OCI-LY7 (cell line): ENCODE measurements around the gene ALDH1L2. TPM values are rescaled to one million over a fixed set of nuclear protein-coding genes. Genes with fewer than 3 reads are reported as not detected.

Source experiments
- BruUV-seq: library from RNA; stranded (reverse); fragments of 400-500 nt; replicated peaks from 2 replicates; lab custom pipeline; 2021; lab: Mats Ljungman, UMichigan
- CTCF ChIA-PET: fragments of 300-600 bp; sonication (Branson Sonifier 250); formaldehyde crosslinking; loops from one replicate; lab custom pipeline; 2022; ENCODE audit warnings: antibody characterized with exemption; ENCODE audit not compliant: unreplicated experiment; lab: Charles Lee
- POLR2A ChIA-PET: fragments of 300-600 bp; sonication (Branson Sonifier 250); formaldehyde crosslinking; loops from one replicate; lab custom pipeline; 2022; ENCODE audit warnings: antibody characterized with exemption; lab: Charles Lee
- DNase-seq: peaks from one replicate; pipeline ENCODE4 v3.0.0-alpha.2; 2015; ENCODE audit warnings: low spot score
- H2AFZ ChIP-seq: fragments of 200-600 bp; sonication (generic), shearing (Covaris generic); 2 replicates; pipeline ENCODE4 v1.6.1; 2014; ENCODE audit warnings: mild to moderate bottlenecking, antibody characterized with exemption, low read length, moderate library complexity
- H3K27ac ChIP-seq: fragments of 200-600 bp; sonication (generic); 2 replicates; pipeline ENCODE4 v1.5.1; 2014; ENCODE audit warnings: mixed run types, low read depth, mild to moderate bottlenecking, moderate library complexity, low read length, inconsistent platforms; ENCODE audit not compliant: poor library complexity, severe bottlenecking
- H3K36me3 ChIP-seq: fragments of 200-600 bp; sonication (generic); 2 replicates; pipeline ENCODE4 v1.6.1; 2014; ENCODE audit warnings: mild to moderate bottlenecking, antibody characterized with exemption, low read length, moderate library complexity, mixed read lengths; ENCODE audit not compliant: insufficient read depth
- H3K4me1 ChIP-seq: fragments of 200-600 bp; sonication (generic); 2 replicates; pipeline ENCODE4 v1.5.1; 2014; ENCODE audit warnings: mild to moderate bottlenecking, low read length; ENCODE audit not compliant: insufficient read depth, poor library complexity, severe bottlenecking
- H3K4me2 ChIP-seq: fragments of 200-600 bp; sonication (generic); 2 replicates; pipeline ENCODE4 v1.6.1; 2014; ENCODE audit warnings: mild to moderate bottlenecking, low read length
- H3K4me3 ChIP-seq: fragments of 200-600 bp; sonication (generic); 2 replicates; pipeline ENCODE4 v1.5.1; 2014; ENCODE audit warnings: mild to moderate bottlenecking, low read depth, low read length; ENCODE audit not compliant: poor library complexity, severe bottlenecking
- H3K79me2 ChIP-seq: fragments of 200-600 bp; sonication (generic); 2 replicates; pipeline ENCODE4 v1.6.1; 2016; ENCODE audit warnings: low read depth, mild to moderate bottlenecking, low read length, moderate library complexity, mixed read lengths; ENCODE audit not compliant: insufficient read depth
- H3K9me2 ChIP-seq: fragments of 200-600 bp; sonication (generic); 2 replicates; pipeline ENCODE4 v1.6.1; 2016; ENCODE audit warnings: mild to moderate bottlenecking, low read length, mixed read lengths; ENCODE audit not compliant: insufficient read depth
- H3K9me3 ChIP-seq: fragments of 200-600 bp; sonication (generic); 2 replicates; pipeline ENCODE4 v1.6.1; 2014; ENCODE audit warnings: mild to moderate bottlenecking, mixed run types, low read length, mixed read lengths
- H4K20me1 ChIP-seq: fragments of 200-600 bp; sonication (generic); 2 replicates; pipeline ENCODE4 v1.6.1; 2014; ENCODE audit warnings: mild to moderate bottlenecking, antibody characterized with exemption, low read length, moderate library complexity, mixed read lengths; ENCODE audit not compliant: insufficient read depth
- CTCF ChIP-seq: fragments of 200-600 bp; sonication (generic); conservative IDR thresholded peaks from 2 replicates; pipeline ENCODE4 v1.5.1; 2014; ENCODE audit warnings: mild to moderate bottlenecking, antibody characterized with exemption, low read length, moderate library complexity, mixed read lengths
- EZH2phosphoT487 ChIP-seq: fragments of 200-600 bp; sonication (generic); IDR thresholded peaks from 2 replicates; pipeline ENCODE4 v1.6.1; 2018; ENCODE audit warnings: low read depth, borderline replicate concordance, mild to moderate bottlenecking, mixed run types, antibody characterized with exemption, low read length, moderate library complexity, mixed read lengths
- intact Hi-C: fragments of 100-400 bp; cut with micrococcal nuclease; formaldehyde crosslinking; loops from one replicate; pipeline ENCODE4 v1.10.0; 2022; ENCODE audit not compliant: unreplicated experiment
- total RNA-seq, 2 experiments: library from RNA; depleted of rRNA in 1 of 2; stranded (reverse); fragments of >200 nt in 1 of 2; shearing (Covaris generic) in 1 of 2; gene quantifications; 2 replicates each; pipeline ENCODE4 v1.2.3, GENCODE V29; 2014 to 2022

ALDH1L2 gene
- total RNA-seq, 2 experiments from 2014 or later = 0.25 TPM; not detected in 1

GRCh38 chr12:105085501-105085900, 1.2 kb upstream of the ALDH1L2 start:
- H3K9me3 ChIP-seq = no peaks in the 10 kb centered on the region
- no TSS peak for BruUV-seq
- no peaks in the 10 kb centered on the region for H3K9me2 ChIP-seq
- no peak overlapping the region for H3K27ac ChIP-seq
- H3K36me3 ChIP-seq = no peaks in the 10 kb centered on the region
- 0 out of 2 replicates have a peak, but pooled peaks have one; percentile 15 for TF ChIP-seq CTCF
- TF ChIP-seq EZH2phosphoT487 = no peak
- no peaks in the 10 kb centered on the region for H4K20me1 ChIP-seq
- ChIA-PET POLR2A (no interaction called here), CTCF (no interaction called here)
- no peak overlapping the region for H3K4me3 ChIP-seq
- no peak overlapping the region for H2AFZ ChIP-seq
- H3K4me2 ChIP-seq = no peak overlapping the region
- intact Hi-C loops = no loop called here
- H3K4me1 ChIP-seq = peaks cover 4% of the 10 kb centered on the region
- H3K79me2 ChIP-seq = no peaks in the 10 kb centered on the region
- DNase-seq = no peak

GRCh38 chr12:105083551-105084105, 630 bp downstream of the ALDH1L2 start:
- TF ChIP-seq EZH2phosphoT487 (no peak), CTCF (no peak)
- Histone ChIP-seq H3K9me2 (no peaks in the 10 kb centered on the region), H3K4me2 (peak overlapping the region; percentile 8; the same call in 1 of the 2 replicates), H3K36me3 (no peaks in the 10 kb centered on the region), H3K79me2 (no peaks in the 10 kb centered on the region), H3K27ac (no peak overlapping the region), H3K4me1 (peaks cover 4% of the 10 kb centered on the region), H4K20me1 (no peaks in the 10 kb centered on the region), H2AFZ (peak overlapping the region; percentile 42; the same call in 1 of the 2 replicates), H3K4me3 (peak overlapping the region; percentile 17), H3K9me3 (no peaks in the 10 kb centered on the region)
- ChIA-PET CTCF (no interaction called here), POLR2A (interaction anchor here (0.6 kb wide), 1 partner anchor 759 kb away, joined by 3 read pairs; no protein-coding TSS in a partner anchor)
- no TSS peak for BruUV-seq
- intact Hi-C loops = no loop called here
- no peak for DNase-seq

- no TSS peak for BruUV-seq
- Histone ChIP-seq H3K9me3 (no peaks in the 10 kb centered on the region), H4K20me1 (no peaks in the 10 kb centered on the region), H3K36me3 (no peaks in the 10 kb centered on the region), H2AFZ (no peak overlapping the region), H3K4me1 (peaks cover 4% of the 10 kb centered on the region), H3K27ac (no peak overlapping the region), H3K4me3 (no peak overlapping the region), H3K9me2 (no peaks in the 10 kb centered on the region), H3K79me2 (no peaks in the 10 kb centered on the region), H3K4me2 (no peak overlapping the region)
- intact Hi-C loops = no loop called here
- ChIA-PET CTCF (no interaction called here), POLR2A (interaction anchor here (0.6 kb wide), 1 partner anchor 758 kb away, joined by 3 read pairs; no protein-coding TSS in a partner anchor)
- no peak for DNase-seq
- no peak for TF ChIP-seq CTCF
- no peak for TF ChIP-seq EZH2phosphoT487
These were observed 1.2 kb downstream of the ALDH1L2 start for GRCh38 chr12:105083031-105083430.
